ENCODE results near the gene RAP2C. TPM values are rescaled to one million over a fixed set of nuclear protein-coding genes. Genes with fewer than 3 reads are reported as not detected.

The RAP2C gene
- total RNA-seq (2022; extraction: Qiagen RNA extraction): 22.6 to 50.2 TPM (median 27.7 TPM) in 5 replicates

DNA sequence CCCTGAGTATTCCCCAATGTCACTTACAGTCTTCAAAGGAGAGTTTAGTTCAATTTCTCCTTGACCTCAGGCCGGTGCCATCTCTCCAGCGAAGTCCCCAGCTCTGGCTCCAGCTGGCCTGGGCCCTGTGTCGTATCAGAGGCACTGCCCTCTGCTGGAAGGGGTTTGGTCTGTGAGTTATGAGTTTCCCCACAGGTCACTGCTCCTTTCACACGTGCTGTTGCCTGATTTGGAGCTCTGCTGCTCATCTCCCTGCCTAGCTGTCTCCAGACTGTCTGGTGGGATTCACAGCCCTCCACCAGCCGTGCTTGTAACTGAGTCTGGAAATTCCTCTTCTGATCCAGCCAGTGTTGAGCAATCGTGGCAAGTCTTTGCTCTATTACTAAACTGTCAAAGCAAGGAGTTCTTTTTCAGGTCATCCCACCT, at the start of gene RAP2C:
Gene RAP2C, minus strand, starts transcription at position 105 of the 426 bp plus-strand sequence. CDS start 2,179 bp downstream, outside the sequence.

Other genes with a start within 250 kb of the RAP2C start
- gene STK26, start 196.1 kb downstream of the RAP2C start, total RNA-seq (2022; extraction: Qiagen RNA extraction): 8.3 to 12.1 TPM (median 9.9 TPM) in 5 replicates
- gene FRMD7, start 91.4 kb downstream of the RAP2C start, total RNA-seq (2022; extraction: Qiagen RNA extraction): not detected in 5 replicates